Activated T-cell treated with anti-CD3 and anti-CD28 coated beads, Interleukin-2, amount 50 U/mL, for 72 hours (primary cell): ENCODE measurements around the gene SPOCD1. TPM values are rescaled to one million over a fixed set of nuclear protein-coding genes. Genes with fewer than 3 reads are reported as not detected.

ENCODE experiments used
- ATAC-seq, 2 donors: fragments of 150-1000 bp; cut with Tn5 transposase; replicated peaks in 1 of 2; 2 replicates each; pipeline ENCODE4 v1.10.0; 2021; ENCODE audit warnings: moderate library complexity in 2 of 2, mild to moderate bottlenecking in 1 of 2
- DNase-seq, 2 donors: peaks; one replicate each; pipeline ENCODE4 v3.0.0; 2021 to 2022; ENCODE audit warnings: mixed read lengths in 1 of 2
- H3K27ac Mint-ChIP-seq: one replicate; pipeline ENCODE4 v1.8.0; 2022; ENCODE audit warnings: mild to moderate bottlenecking, moderate library complexity, mixed read lengths
- H3K27me3 Mint-ChIP-seq: one replicate; pipeline ENCODE4 v1.8.0; 2022; ENCODE audit warnings: low read depth, mixed read lengths
- H3K36me3 Mint-ChIP-seq, 2 donors: one replicate each; pipeline ENCODE4 v1.8.0; 2022; ENCODE audit warnings: mixed read lengths in 2 of 2, mild to moderate bottlenecking in 1 of 2; ENCODE audit not compliant: insufficient read depth in 2 of 2
- H3K4me1 Mint-ChIP-seq: one replicate; pipeline ENCODE4 v1.8.0; 2022; ENCODE audit warnings: low read depth, mixed read lengths
- H3K4me3 Mint-ChIP-seq, 2 donors: one replicate each; pipeline ENCODE4 v1.8.0; 2022; ENCODE audit warnings: mild to moderate bottlenecking in 2 of 2, mixed read lengths in 2 of 2, moderate library complexity in 2 of 2
- H3K9me3 Mint-ChIP-seq, 2 donors: one replicate each; pipeline ENCODE4 v1.8.0; 2022; ENCODE audit warnings: mixed read lengths in 2 of 2
- total RNA-seq, 2 donors: library from RNA; stranded (reverse); gene quantifications; one replicate each; pipeline ENCODE4 v1.2.3, GENCODE V29; 2022

SPOCD1 gene
- total RNA-seq, 2 donors from 2014 or later: 0.74 to 1.0 TPM

DNA sequence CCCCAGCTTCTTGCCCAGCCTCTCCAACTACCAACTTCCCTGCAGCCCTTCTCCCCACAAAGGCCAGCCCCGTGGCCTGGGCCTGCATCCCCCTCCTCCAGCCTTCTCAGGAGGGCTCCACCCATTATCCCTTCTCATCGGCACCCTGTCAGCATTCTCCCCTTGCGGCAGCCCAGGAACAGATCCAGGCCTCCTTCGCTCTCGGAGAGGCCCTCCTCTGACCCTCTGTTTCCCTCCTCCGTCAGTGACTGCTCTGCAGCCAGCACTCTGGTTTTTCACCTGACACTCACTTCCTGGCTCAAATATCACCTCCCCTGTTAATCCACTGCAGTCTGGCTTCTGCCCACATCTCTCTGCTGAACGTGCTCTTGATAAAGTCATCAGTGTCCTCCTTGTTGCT is 69.1 kb downstream of the SPOCD1 start:
- ATAC-seq (no peak), DNase-seq (no peak)
- peaks cover 28% of the 10 kb centered on the region for H3K4me1 Mint-ChIP-seq
- H3K4me3 Mint-ChIP-seq: no peak overlapping the region
- H3K9me3 Mint-ChIP-seq: no peaks in the 10 kb centered on the region
- peaks cover 28% of the 10 kb centered on the region for H3K27me3 Mint-ChIP-seq
- no peaks in the 10 kb centered on the region for H3K36me3 Mint-ChIP-seq
- H3K27ac Mint-ChIP-seq: no peak overlapping the region

- ATAC-seq (no peak), DNase-seq (no peak)
- Mint-ChIP-seq H3K4me1 (peaks cover 23% of the 10 kb centered on the region), H3K27me3 (peaks cover 26% of the 10 kb centered on the region), H3K36me3 (no peaks in the 10 kb centered on the region), H3K4me3 (no peak overlapping the region), H3K27ac (no peak overlapping the region), H3K9me3 (no peaks in the 10 kb centered on the region)
Measured at GRCh38 chr1:31745946-31746670, 69.7 kb downstream of the SPOCD1 start.

DNA sequence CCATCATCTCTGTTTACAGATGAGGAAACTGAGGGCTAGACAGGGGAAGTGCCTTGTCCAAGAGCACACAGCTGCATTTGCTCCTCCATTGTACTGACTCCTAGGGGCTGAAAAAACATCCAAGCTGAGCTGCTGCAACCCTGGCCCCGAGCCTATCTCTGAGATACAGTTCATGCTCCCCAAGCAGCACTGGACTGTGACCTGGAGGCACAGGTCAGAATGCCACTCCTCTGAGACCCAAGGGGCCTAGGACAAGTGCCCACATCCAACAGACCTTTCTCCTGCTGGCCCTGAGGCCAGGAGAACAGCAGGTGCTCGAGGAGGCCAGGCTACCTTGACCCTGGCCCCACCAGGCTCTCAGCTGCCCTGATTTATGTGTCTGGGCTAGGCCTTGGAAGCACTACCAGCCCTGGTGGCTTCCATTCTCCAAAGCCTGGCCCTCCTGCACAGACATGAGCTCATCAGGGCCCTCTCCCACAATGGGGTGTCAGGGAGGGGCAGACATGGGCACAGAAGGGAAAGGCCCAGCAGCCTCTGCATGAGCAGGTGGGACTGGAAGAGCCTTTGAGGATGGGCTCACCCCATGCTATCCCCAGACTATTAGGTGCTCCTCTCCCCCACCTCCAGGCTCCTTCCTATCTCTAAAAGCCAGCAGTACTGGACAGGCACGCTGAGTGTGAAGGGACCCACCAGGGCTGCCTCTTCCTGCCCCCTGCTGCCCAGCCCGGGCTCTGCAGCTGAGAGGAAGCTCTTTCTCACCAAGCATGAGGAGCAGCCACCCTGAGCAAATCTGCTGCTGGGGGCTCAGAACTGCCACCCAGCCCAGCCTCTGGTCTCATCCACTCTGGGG is 70.5 kb downstream of the SPOCD1 start:
- no peak overlapping the region for H3K27ac Mint-ChIP-seq
- H3K4me3 Mint-ChIP-seq: no peak overlapping the region
- DNase-seq (peak; percentile 67 to 74), ATAC-seq (peak; percentile 80 to 81)
- no peaks in the 10 kb centered on the region for H3K9me3 Mint-ChIP-seq
- peaks cover 16% of the 10 kb centered on the region for H3K4me1 Mint-ChIP-seq
- peaks cover 24% of the 10 kb centered on the region for H3K27me3 Mint-ChIP-seq
- H3K36me3 Mint-ChIP-seq: no peaks in the 10 kb centered on the region

DNA sequence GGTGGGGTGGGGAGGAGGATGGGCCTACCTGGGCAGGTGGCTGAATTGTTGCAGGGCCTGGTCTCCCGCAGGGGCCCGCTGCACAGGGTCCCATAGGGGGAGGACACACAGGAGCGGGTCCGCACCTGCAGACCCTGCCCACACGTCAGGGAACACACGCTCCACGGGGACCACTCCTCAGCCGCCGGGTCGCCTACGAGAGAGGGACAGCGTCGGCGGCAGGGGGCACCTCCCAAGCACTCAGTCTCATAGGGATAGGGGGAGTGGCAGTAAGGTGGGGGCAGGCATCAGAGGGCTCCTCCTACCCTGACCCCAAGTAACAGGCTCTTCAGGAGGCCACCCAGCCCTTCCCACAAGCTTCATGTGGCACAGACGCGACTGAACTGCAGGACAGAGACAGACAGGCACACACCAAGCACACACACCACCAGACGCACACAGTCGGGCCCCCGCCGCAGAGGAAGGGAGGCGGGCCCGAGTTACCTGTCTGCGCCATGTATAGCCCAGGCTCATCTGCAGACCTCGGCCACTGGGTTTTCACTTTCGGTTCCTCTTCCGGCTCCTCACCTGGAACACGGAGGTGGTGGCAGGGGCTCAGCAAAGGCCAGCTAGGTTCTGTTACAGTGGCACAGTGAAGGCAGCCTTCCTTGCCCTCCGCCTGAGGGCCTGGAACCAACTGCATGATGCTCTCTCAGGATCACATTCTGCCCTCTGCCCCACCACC is 71.5 kb downstream of the SPOCD1 start:
- Mint-ChIP-seq H3K36me3 (no peaks in the 10 kb centered on the region), H3K4me1 (peaks cover 13% of the 10 kb centered on the region), H3K27me3 (peaks cover 14% of the 10 kb centered on the region), H3K9me3 (no peaks in the 10 kb centered on the region), H3K4me3 (no peak overlapping the region), H3K27ac (no peak overlapping the region)
- ATAC-seq: no peak
- no peak for DNase-seq

GRCh38 chr1:31742462-31743212 is 73.2 kb downstream of the SPOCD1 start:
- Mint-ChIP-seq H3K27ac (no peak overlapping the region), H3K4me3 (no peak overlapping the region), H3K9me3 (no peaks in the 10 kb centered on the region), H3K36me3 (no peaks in the 10 kb centered on the region), H3K4me1 (peaks cover 19% of the 10 kb centered on the region), H3K27me3 (peaks cover 10% of the 10 kb centered on the region)
- DNase-seq: no peak
- ATAC-seq: no peak

Other genes with a start within 250 kb of the SPOCD1 start
- not detected for gene TINAGL1, start 239.5 kb downstream of the SPOCD1 start, total RNA-seq
- gene HCRTR1, start 198.3 kb downstream of the SPOCD1 start, total RNA-seq: not detected
- 10 to 100 TPM; 55.1 to 63.1 TPM for gene PEF1, start 171.1 kb downstream of the SPOCD1 start, total RNA-seq
- gene COL16A1, start 112.0 kb downstream of the SPOCD1 start, total RNA-seq: under 1 TPM; 0.49 to 0.82 TPM
- 1 to 10 TPM; 1.0 to 2.3 TPM for gene ADGRB2, start 51.7 kb downstream of the SPOCD1 start, total RNA-seq
- 100 to 1,000 TPM; 437 to 541 TPM for gene PTP4A2, start 122.3 kb upstream of the SPOCD1 start, total RNA-seq
- gene KHDRBS1, start 197.8 kb upstream of the SPOCD1 start, total RNA-seq: 100 to 1,000 TPM; 138 to 156 TPM